ENCODE data around the gene MEIOSIN.

The MEIOSIN gene

GRCh38 chr19:45768655-45768983 is 35.4 kb downstream of the MEIOSIN start:
- peak overlapping the region; percentile 70 for H3K4me3 ChIP-seq (ENCODE audit: low read depth, low read length)
- peaks cover 3 to 22% of the 10 kb centered on the region in 2 experiments for H3K36me3 ChIP-seq (ENCODE audit: control insufficient read depth in 2 of 2, insufficient read depth in 1 of 2, low read length in 2 of 2)
- H3K4me1 ChIP-seq (ENCODE audit: control insufficient read depth, insufficient read depth, low read length) = peaks cover 25% of the 10 kb centered on the region
- ChIA-PET CTCF (interaction anchor here (0.5 to 2.8 kb wide), 11 partner anchors 11 to 118 kb away, joined by 3 to 61 read pairs (median 6); partner anchors contain the start of genes DMWD, FBXO46, FOXA3 and QPCTL), POLR2A (interaction anchor here (1.0 to 7.2 kb wide), 25 partner anchors 10 to 253 kb away, joined by 3 to 133 read pairs (median 10); partner anchors contain the start of genes CCDC61, DMPK, DMWD and FBXO46)
- TF ChIP-seq ZSCAN30 (tag by site-specific recombination; IDR thresholded peaks at IDR 0.05) = no peak
- TF ChIP-seq, protein P1, sequence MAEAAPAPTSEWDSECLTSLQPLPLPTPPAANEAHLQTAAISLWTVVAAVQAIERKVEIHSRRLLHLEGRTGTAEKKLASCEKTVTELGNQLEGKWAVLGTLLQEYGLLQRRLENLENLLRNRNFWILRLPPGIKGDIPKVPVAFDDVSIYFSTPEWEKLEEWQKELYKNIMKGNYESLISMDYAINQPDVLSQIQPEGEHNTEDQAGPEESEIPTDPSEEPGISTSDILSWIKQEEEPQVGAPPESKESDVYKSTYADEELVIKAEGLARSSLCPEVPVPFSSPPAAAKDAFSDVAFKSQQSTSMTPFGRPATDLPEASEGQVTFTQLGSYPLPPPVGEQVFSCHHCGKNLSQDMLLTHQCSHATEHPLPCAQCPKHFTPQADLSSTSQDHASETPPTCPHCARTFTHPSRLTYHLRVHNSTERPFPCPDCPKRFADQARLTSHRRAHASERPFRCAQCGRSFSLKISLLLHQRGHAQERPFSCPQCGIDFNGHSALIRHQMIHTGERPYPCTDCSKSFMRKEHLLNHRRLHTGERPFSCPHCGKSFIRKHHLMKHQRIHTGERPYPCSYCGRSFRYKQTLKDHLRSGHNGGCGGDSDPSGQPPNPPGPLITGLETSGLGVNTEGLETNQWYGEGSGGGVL (tag by site-specific recombination; IDR thresholded peaks at IDR 0.05) = peak; percentile 92; the same call in 1 of the 2 replicates
- TF ChIP-seq, protein P2, sequence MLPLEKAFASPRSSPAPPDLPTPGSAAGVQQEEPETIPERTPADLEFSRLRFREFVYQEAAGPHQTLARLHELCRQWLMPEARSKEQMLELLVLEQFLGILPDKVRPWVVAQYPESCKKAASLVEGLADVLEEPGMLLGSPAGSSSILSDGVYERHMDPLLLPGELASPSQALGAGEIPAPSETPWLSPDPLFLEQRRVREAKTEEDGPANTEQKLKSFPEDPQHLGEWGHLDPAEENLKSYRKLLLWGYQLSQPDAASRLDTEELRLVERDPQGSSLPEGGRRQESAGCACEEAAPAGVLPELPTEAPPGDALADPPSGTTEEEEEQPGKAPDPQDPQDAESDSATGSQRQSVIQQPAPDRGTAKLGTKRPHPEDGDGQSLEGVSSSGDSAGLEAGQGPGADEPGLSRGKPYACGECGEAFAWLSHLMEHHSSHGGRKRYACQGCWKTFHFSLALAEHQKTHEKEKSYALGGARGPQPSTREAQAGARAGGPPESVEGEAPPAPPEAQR (tag by site-specific recombination; IDR thresholded peaks at IDR 0.05) = no peak
- TF ChIP-seq ZXDB (tag by site-specific recombination; IDR thresholded peaks at IDR 0.05) = no peak
- peak; percentile 64; the same call in 1 of the 2 replicates for TF ChIP-seq ZNF513 (tag by site-specific recombination; IDR thresholded peaks at IDR 0.05)
- no peak for TF ChIP-seq ZNF132 (tag by site-specific recombination; IDR thresholded peaks at IDR 0.05; ENCODE audit: borderline replicate concordance)
- TF ChIP-seq, protein P3, sequence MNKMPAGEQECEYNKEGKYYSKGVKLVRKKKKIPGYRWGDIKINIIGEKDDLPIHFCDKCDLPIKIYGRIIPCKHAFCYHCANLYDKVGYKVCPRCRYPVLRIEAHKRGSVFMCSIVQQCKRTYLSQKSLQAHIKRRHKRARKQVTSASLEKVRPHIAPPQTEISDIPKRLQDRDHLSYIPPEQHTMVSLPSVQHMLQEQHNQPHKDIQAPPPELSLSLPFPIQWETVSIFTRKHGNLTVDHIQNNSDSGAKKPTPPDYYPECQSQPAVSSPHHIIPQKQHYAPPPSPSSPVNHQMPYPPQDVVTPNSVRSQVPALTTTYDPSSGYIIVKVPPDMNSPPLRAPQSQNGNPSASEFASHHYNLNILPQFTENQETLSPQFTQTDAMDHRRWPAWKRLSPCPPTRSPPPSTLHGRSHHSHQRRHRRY (tag by site-specific recombination; IDR thresholded peaks at IDR 0.05) = no peak
- TF ChIP-seq ZNF324 (tag by site-specific recombination; IDR thresholded peaks at IDR 0.05) = no peak
- no peak for TF ChIP-seq ZNF596 (tag by site-specific recombination; IDR thresholded peaks at IDR 0.05)
- TF ChIP-seq ZNF544 (tag by site-specific recombination; IDR thresholded peaks at IDR 0.05) = no peak
- no peak for TF ChIP-seq HOXA7 (CRISPR knock-in tag; IDR thresholded peaks at IDR 0.05; ENCODE audit: borderline replicate concordance)
- TF ChIP-seq PRDM1 (tag by site-specific recombination; IDR thresholded peaks at IDR 0.05) = no peak
- peak overlapping the region; percentile 98 for H3K27ac ChIP-seq (ENCODE audit: extremely low read depth, low read depth, low read length)
- H3K9me3 ChIP-seq (ENCODE audit: control insufficient read depth, insufficient read depth, low read depth, low read length) = no peaks in the 10 kb centered on the region

- peak within 1 kb of the TSS; percentile 98 for H3K27ac ChIP-seq (ENCODE audit: extremely low read depth, low read depth, low read length)
- H3K36me3 ChIP-seq (ENCODE audit: control insufficient read depth in 2 of 2, insufficient read depth in 1 of 2, low read length in 2 of 2) = peaks cover 7 to 23% of the 10 kb centered on the region in 2 experiments
- peak within 1 kb of the TSS; percentile 70 for H3K4me3 ChIP-seq (ENCODE audit: low read depth, low read length)
- peaks cover 25% of the 10 kb centered on the region for H3K4me1 ChIP-seq (ENCODE audit: control insufficient read depth, insufficient read depth, low read length)
- ChIA-PET POLR2A (interaction anchor here (0.6 to 7.2 kb wide), 47 partner anchors 8 to 1839 kb away, joined by 3 to 133 read pairs (median 5); partner anchors contain the start of genes CCDC61, DMPK, DMWD and FBXO46), CTCF (interaction anchor here (0.5 to 2.8 kb wide), 36 partner anchors 8 to 540 kb away, joined by 3 to 61 read pairs (median 4); partner anchors contain the start of genes DMPK, DMWD, FBXO46 and FOXA3)
- H3K9me3 ChIP-seq (ENCODE audit: control insufficient read depth, insufficient read depth, low read depth, low read length) = no peaks in the 10 kb centered on the region
- TF ChIP-seq KLF1 (tag by site-specific recombination; IDR thresholded peaks at IDR 0.05) = peak; percentile 98
- no peak for TF ChIP-seq REPIN1 (tag by site-specific recombination; IDR thresholded peaks at IDR 0.05; ENCODE audit: low read depth)
- TF ChIP-seq ZNF112 (tag by site-specific recombination; IDR thresholded peaks at IDR 0.05) = no peak
- peak; percentile 55 for TF ChIP-seq ZNF24 (tag by site-specific recombination; IDR thresholded peaks at IDR 0.05)
- TF ChIP-seq SCRT1 (tag by site-specific recombination; IDR thresholded peaks at IDR 0.05; ENCODE audit: borderline replicate concordance) = no peak; the same call in 1 of the 2 replicates
- 0 out of 2 replicates have a peak, but pooled peaks have one; percentile 15 for TF ChIP-seq ZNF623 (tag by site-specific recombination; IDR thresholded peaks at IDR 0.05)
- peak; percentile 88 for TF ChIP-seq GLIS1 (tag by site-specific recombination; IDR thresholded peaks at IDR 0.05)
- peak; percentile 25; the same call in 1 of the 2 replicates for TF ChIP-seq YY1 (tag by site-specific recombination; IDR thresholded peaks at IDR 0.05)
- TF ChIP-seq, protein P4, sequence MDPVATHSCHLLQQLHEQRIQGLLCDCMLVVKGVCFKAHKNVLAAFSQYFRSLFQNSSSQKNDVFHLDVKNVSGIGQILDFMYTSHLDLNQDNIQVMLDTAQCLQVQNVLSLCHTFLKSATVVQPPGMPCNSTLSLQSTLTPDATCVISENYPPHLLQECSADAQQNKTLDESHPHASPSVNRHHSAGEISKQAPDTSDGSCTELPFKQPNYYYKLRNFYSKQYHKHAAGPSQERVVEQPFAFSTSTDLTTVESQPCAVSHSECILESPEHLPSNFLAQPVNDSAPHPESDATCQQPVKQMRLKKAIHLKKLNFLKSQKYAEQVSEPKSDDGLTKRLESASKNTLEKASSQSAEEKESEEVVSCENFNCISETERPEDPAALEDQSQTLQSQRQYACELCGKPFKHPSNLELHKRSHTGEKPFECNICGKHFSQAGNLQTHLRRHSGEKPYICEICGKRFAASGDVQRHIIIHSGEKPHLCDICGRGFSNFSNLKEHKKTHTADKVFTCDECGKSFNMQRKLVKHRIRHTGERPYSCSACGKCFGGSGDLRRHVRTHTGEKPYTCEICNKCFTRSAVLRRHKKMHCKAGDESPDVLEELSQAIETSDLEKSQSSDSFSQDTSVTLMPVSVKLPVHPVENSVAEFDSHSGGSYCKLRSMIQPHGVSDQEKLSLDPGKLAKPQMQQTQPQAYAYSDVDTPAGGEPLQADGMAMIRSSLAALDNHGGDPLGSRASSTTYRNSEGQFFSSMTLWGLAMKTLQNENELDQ (tag by site-specific recombination; IDR thresholded peaks at IDR 0.05; ENCODE audit: low read depth) = no peak
- TF ChIP-seq ZNF239 (tag by site-specific recombination; IDR thresholded peaks at IDR 0.05) = 0 out of 2 replicates have a peak, but pooled peaks have one; percentile 17
- peak; percentile 85; the same call in 1 of the 2 replicates for TF ChIP-seq KLF7 (tag by site-specific recombination; IDR thresholded peaks at IDR 0.05; ENCODE audit: borderline replicate concordance)
- no peak for TF ChIP-seq GLI2 (tag by site-specific recombination; IDR thresholded peaks at IDR 0.05; ENCODE audit: borderline replicate concordance, low read depth)
- TF ChIP-seq ZNF558 (tag by site-specific recombination; IDR thresholded peaks at IDR 0.05) = no peak
- no peak for TF ChIP-seq ZNF785 (tag by site-specific recombination; IDR thresholded peaks at IDR 0.05)
These were observed 35.9 kb downstream of the MEIOSIN start, which contains the start of gene SIX5 for GRCh38 chr19:45768984-45769782. TSS of gene SIX5 (minus strand) at chr19:45769252. CDS start at chr19:45768844, 408 bp downstream.
